Esophagus squamous epithelium (tissue), 4 donors: ENCODE data around the gene TBX20.

Source experiments
- CTCF ChIP-seq, 6 experiments: fragments of 450-650 bp in 4 of 6; fragments of 200-600 bp in 2 of 6; sonication (generic) in 2 of 6; IDR thresholded peaks; one replicate each; pipeline ENCODE4 v1.5.1; 2016 to 2019; ENCODE audit warnings: antibody characterized with exemption in 6 of 6, mild to moderate bottlenecking in 4 of 6, moderate library complexity in 4 of 6
- POLR2A ChIP-seq, 4 donors: fragments of 450-650 bp; IDR thresholded peaks; one replicate each; pipeline ENCODE4 v1.6.1; 2017; ENCODE audit warnings: antibody characterized with exemption in 4 of 4, mild to moderate bottlenecking in 4 of 4, moderate library complexity in 3 of 4

- TF ChIP-seq CTCF (IDR thresholded peaks at IDR 0.05) (no peak), POLR2A (IDR thresholded peaks at IDR 0.05) (no peak)
Observed at GRCh38 chr7:35280902-35281301, 27.0 kb upstream of the TBX20 start.
